Pulmonary artery endothelial cell (primary cell): ENCODE data around the gene SLC7A7. TPM values are rescaled to one million over a fixed set of nuclear protein-coding genes. Genes with fewer than 3 reads are reported as not detected.
"Not testable (repeated sequence)": the region's sequence is repeated elsewhere in the genome, so short reads cannot be mapped to it uniquely, and the experiment has no call there.

Experiments used
- DNase-seq: peaks from one replicate; pipeline ENCODE4 v3.0.0-alpha.2; 2011; ENCODE audit warnings: low read depth, low spot score
- total RNA-seq: library from RNA; depleted of rRNA; stranded (reverse); fragments of >200 nt; gene quantifications from 2 replicates; pipeline ENCODE4 v1.2.3, GENCODE V29; 2014

Gene SLC7A7
- total RNA-seq, 1 donor from 2014 or later: 9.3 TPM

DNA sequence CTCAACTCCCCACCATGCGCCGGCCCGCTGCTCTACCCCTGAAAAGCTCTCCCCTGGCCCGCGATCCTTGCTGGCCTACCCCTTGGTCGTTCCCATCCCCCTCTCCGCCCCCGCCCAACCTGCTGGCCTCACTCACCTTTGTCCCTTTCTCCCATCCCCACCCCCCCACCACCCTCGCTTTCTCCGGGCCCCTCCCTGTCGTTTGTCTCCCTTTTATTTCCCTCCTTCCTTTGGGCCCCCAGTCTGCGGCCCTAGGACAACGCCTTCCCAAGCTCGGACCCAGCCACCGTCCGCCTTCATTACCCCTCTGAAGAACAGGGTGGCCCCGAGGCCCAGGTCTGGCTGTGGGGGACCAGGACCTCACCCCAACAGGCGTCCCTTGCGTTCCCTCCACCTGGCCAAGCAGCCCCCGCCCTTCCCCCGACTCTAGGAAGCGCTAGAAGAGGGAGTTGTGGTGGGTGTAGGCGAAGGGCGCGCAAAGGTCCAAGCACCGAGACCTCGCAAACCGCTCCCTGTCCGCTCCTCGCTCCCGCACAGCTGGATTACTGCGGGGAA, 6.9 kb upstream of the SLC7A7 start:
- DNase-seq: no peak

DNA sequence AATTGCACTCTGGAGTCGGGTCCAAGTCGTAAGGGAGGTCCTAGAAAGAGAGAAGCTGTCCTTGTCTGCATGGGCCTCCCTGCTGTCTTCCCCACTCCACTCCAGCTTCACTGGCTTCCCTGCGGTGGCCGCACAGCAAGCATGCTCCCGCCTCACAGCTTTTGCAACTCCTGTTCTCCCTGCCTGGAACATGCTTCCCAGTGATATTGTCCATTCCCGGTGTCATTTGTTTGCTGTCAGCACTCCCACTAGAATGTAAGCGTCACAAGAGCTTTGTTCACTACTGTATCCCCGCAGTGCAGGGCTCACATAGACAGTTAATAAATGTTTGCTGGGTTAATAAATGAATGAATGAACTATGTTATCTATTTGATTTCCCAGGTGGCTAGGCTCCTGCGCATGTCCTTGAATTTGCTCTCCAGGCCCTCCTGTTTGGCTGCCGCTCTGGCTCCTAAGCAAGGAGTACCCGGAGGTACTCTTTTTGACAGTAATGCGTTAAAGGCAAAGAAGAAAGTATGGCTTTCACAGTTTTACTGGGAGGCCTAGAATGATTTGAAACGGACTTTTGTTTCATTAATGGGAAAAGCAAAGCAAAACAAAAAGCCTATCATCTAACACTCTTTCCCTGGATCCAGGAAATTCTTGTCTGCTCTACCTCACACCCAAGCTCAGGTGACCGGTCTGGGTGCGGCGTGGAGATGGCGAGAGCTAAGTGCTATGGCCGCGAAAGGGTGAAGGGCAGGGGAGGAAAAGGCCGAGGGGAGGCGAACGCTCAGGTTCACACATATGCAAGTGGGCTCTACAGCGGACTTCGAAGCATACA, 6.2 kb upstream of the SLC7A7 start:
- no peak for DNase-seq

GRCh38 chr14:22820731-22821130, 5.5 kb upstream of the SLC7A7 start:
- DNase-seq: no peak

- peak; percentile 68 for DNase-seq
Measured at GRCh38 chr14:22819151-22819988, 4.1 kb upstream of the SLC7A7 start.

- DNase-seq: no peak
Measured at GRCh38 chr14:22814373-22814772, 862 bp downstream of the SLC7A7 start.

DNA sequence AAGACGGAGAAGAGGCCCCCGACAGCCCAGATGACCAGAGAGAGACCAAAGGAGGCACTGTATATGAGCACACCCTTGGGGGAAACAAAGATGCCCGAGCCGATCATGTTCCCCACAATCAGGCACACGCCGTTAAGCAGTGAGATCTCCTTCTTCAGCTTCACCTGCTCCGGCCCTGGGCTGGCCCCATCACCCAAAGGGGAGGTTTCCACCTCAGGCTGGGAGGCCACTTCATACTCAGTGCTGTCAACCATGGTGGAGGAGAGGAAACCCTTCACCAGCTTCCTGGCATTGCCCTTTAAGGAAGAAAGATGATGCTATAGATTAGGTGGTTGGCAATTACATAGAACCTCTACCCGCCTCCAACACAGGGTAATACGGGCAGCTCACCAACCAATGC, 2.1 kb downstream of the SLC7A7 start:
- no peak for DNase-seq

GRCh38 chr14:22812744-22813143, 2.5 kb downstream of the SLC7A7 start:
- DNase-seq: no peak

- DNase-seq: no peak
Measured at GRCh38 chr14:22811722-22812121, 3.5 kb downstream of the SLC7A7 start.

DNA sequence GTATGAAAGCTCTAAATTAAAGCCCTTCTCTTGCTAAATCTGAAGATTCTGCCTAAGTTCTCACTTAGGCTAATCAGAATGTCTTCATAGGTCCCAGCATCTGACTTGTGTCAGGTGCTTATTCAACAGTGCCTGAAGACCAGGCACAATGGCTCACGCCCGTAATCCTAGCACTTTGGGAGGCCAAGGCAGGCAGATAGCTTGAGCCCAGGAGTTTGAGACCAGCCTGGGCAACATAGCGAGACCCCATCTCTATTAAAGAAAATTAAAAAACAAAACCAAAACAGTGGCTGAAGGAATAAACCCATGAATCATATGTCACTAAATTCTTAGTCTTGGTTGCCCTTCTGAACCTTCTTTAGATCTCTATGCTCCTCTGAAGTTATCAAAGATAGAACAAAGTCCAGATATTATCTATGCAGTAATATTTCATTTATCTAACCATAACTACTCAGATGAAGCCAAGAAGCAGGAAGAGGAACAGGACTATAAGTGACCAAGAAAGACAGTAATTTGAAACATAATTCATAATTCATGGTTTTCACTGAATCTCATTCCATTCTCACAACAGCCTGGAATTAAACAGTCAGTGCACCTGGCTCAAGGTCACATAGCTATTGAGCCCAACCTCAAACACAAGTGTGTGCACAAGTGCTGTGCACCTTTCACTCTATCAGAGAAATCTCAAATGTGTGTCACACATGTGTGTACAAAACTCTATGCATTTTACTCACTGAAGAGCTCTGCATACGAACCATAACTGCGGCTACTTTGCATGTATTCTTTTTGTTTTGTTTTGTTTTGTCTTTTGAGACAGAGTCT, 6.6 kb downstream of the SLC7A7 start:
- no peak for DNase-seq

- DNase-seq: no peak
Measured at GRCh38 chr14:22807432-22808087, 7.7 kb downstream of the SLC7A7 start.

DNA sequence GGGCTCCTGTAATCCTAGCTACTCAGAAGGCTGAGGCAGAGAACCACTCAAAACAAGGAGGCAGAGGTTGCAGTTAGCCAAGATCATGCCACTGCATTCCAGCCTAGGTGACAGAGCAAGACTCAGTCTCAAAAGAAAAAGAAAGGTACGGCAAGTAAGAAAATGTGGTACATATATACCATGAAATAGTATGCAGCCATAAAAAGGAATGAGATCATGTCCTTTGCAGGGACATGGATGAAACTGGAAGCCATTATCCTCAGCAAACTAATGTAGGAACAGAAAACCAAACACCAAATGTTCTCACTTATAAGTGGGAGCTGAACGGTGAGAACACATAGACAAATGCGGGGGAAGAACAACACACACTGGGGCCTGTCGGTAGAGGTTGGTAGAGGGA, 10.0 kb downstream of the SLC7A7 start:
- DNase-seq: not testable (repeated sequence)

DNA sequence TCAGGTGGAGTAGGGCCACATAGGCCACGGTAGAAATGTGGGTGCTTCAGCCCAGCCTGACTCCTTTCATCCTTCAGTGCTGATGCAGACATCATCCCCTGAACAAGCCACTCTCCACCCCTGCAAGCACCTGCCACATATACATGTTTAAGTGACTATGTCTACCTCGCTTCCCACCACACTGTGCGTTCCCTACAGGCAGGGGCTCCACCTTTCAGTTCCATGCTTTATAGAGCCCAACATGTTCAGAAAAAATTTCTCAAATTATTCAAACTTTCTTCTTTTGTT, 11.6 kb downstream of the SLC7A7 start:
- DNase-seq: no peak

GRCh38 chr14:22802860-22803686, 12.2 kb downstream of the SLC7A7 start:
- no peak for DNase-seq

DNA sequence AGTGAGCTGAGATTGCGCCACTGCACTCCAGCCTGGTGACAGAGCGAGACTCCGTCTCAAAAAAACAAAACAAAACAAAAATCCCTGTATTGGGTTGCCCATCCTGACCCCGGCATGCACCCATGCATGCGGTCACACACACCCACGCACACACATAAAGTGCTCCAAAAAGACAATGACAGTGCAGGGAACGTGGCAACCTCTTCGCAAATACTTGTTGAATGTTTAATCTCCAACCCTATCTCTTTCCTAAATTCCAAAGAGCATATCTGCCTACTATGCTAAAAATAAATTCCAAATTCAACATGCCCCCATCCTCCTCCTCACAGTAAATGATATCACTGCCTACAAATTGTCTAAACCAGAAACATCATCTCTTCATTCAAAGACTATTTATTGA, 13.5 kb downstream of the SLC7A7 start:
- no peak for DNase-seq

GRCh38 chr14:22800346-22800745, 14.9 kb downstream of the SLC7A7 start:
- no peak for DNase-seq

DNA sequence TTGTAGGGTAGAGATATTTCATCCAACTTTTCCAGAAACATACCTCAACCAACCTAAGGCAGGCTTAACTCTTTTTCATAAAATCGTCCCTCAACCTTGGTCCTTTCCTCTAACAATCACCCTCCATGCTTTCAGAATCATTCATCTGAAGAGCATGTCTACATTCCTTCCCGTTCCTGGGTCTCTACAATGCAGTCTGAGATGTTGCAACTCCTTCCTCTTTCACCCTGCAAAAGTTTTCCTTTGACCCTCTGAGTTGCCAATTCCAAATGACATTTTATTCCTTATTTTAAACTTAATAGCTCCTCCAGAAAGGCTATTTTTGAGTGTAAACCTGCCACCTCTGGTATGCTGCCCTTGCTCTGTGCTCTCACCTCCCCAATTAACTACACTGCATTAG, 16.7 kb downstream of the SLC7A7 start:
- DNase-seq: no peak

DNA sequence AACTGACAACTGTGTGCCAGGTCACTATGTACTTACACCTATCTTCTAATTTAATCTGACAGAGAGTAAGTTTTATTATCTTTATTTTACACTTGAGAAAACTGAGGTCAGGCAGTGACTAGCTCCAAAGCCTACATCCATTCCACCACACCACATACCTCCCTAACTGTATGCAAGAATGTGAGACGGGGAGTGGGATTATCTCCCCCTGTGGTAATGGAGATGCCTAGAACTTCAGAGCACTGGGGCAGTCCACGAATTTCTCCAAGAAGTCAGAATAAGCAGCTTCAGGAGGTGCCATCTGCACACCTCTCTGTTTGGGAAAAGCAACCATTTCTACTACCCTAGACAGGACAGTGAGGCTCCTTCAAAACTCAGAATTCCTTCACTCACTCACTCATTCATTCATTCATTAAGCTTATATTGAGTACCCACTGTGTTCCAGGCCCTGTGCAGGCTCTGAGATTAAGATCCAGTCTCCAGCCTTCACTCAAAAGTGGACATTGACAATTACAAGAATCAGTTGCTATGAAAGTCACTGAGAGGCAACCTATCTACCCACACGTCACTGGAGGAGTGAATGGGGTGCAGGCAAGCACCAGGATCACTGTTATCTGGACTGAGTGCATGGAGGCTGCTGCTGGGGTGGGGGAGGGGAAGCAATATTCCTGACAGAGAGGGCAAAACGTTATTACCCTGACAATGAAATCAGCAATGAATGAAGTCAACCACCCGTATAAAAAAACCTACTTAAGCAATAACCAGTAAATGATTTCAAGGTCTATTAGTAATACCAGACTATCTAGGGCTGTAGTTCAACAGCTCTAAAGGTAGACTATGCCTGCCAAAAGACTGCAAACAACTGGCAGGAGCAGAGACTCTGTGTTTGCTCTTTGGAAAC, 18.0 kb downstream of the SLC7A7 start:
- no peak for DNase-seq

GRCh38 chr14:22796087-22796707, 19.0 kb downstream of the SLC7A7 start:
- no peak for DNase-seq

GRCh38 chr14:22794551-22794951, 20.7 kb downstream of the SLC7A7 start:
- DNase-seq: no peak
